ENCODE results near the gene RAB1B. TPM values are rescaled to one million over a fixed set of nuclear protein-coding genes. Genes with fewer than 3 reads are reported as not detected.

The RAB1B gene
- total RNA-seq, 4 donors from 2014 or later = 46.3 to 95.3 (median 68.6) TPM

- TF ChIP-seq CTCF (IDR thresholded peaks at IDR 0.05; ENCODE audit: low read depth) = no peak
Observed at GRCh38 chr11:66230978-66231377, 37.5 kb upstream of the RAB1B start.

GRCh38 chr11:66231561-66231960 lies 36.9 kb upstream of the RAB1B start:
- no peak for TF ChIP-seq CTCF (IDR thresholded peaks at IDR 0.05; ENCODE audit: low read depth)

GRCh38 chr11:66232769-66233168 lies 35.7 kb upstream of the RAB1B start:
- no peak for TF ChIP-seq CTCF (IDR thresholded peaks at IDR 0.05; ENCODE audit: low read depth)

- TF ChIP-seq CTCF (IDR thresholded peaks at IDR 0.05; ENCODE audit: low read depth) = no peak
Observed at GRCh38 chr11:66233301-66233700, 35.1 kb upstream of the RAB1B start.

GRCh38 chr11:66235141-66235540 lies 33.3 kb upstream of the RAB1B start:
- no peak for TF ChIP-seq CTCF (IDR thresholded peaks at IDR 0.05; ENCODE audit: low read depth)

- no peak for TF ChIP-seq CTCF (IDR thresholded peaks at IDR 0.05; ENCODE audit: low read depth)
Observed at GRCh38 chr11:66237867-66238266, 30.6 kb upstream of the RAB1B start.

GRCh38 chr11:66238786-66239413 lies 29.5 kb upstream of the RAB1B start:
- no peak for TF ChIP-seq CTCF (IDR thresholded peaks at IDR 0.05; ENCODE audit: low read depth)
